HL-60 (cell line): Measurements from ENCODE around the gene BNIP5.

ENCODE experiments used
- DNase-seq, 2 experiments: peaks; one replicate each; pipeline ENCODE4 v3.0.0-alpha.2; 2010 to 2020; ENCODE audit warnings: low read depth in 1 of 2, low spot score in 1 of 2
- H3K27ac ChIP-seq: fragments of 250-450 bp; sonication (Bioruptor Pico); replicated peaks from 2 replicates; pipeline ENCODE4 v1.5.1; 2020; ENCODE audit warnings: mild to moderate bottlenecking, moderate library complexity
- H3K27me3 ChIP-seq: fragments of 250-450 bp; sonication (Bioruptor Pico); 2 replicates; pipeline ENCODE4 v1.5.1; 2021; ENCODE audit warnings: mild to moderate bottlenecking, moderate library complexity; ENCODE audit not compliant: insufficient read depth, poor library complexity, severe bottlenecking
- H3K4me3 ChIP-seq: replicated peaks from 2 replicates; pipeline ENCODE4 v1.5.1; 2011; ENCODE audit warnings: mild to moderate bottlenecking, control low read depth, low read length; ENCODE audit not compliant: insufficient read depth
- CTCF ChIP-seq: IDR thresholded peaks from one replicate; pipeline ENCODE4 v1.5.1; 2011; ENCODE audit warnings: low read length, control low read depth, inconsistent platforms; ENCODE audit not compliant: insufficient read depth
- GABPA ChIP-seq: IDR thresholded peaks from 2 replicates; pipeline ENCODE4 v1.6.1; 2012; ENCODE audit warnings: low read depth
- POLR2AphosphoS5 ChIP-seq: IDR thresholded peaks from 2 replicates; pipeline ENCODE4 v1.6.1; 2012; ENCODE audit warnings: low read depth
- REST ChIP-seq: IDR thresholded peaks from 2 replicates; pipeline ENCODE4 v1.6.1; 2012; ENCODE audit warnings: low read depth; ENCODE audit not compliant: insufficient replicate concordance
- SPI1 ChIP-seq: IDR thresholded peaks from 2 replicates; pipeline ENCODE4 v1.6.1; 2012; ENCODE audit warnings: low read depth, mild to moderate bottlenecking, borderline replicate concordance

Gene BNIP5

GRCh38 chr6:36298027-36298426, 38.7 kb downstream of the BNIP5 start:
- no peak for DNase-seq
- H3K27me3 ChIP-seq, result no peaks in the 10 kb centered on the region
- no peak for TF ChIP-seq CTCF
- no peak for TF ChIP-seq POLR2AphosphoS5
- no peak for TF ChIP-seq REST
- TF ChIP-seq GABPA, result no peak
- TF ChIP-seq SPI1, result no peak
- no peak overlapping the region for H3K27ac ChIP-seq
- no peak overlapping the region for H3K4me3 ChIP-seq

GRCh38 chr6:36297511-36297910, 39.2 kb downstream of the BNIP5 start:
- H3K27me3 ChIP-seq, result no peaks in the 10 kb centered on the region
- no peak overlapping the region for H3K27ac ChIP-seq
- no peak for DNase-seq
- TF ChIP-seq GABPA (no peak), SPI1 (no peak), POLR2AphosphoS5 (no peak), REST (no peak), CTCF (no peak)
- no peak overlapping the region for H3K4me3 ChIP-seq

GRCh38 chr6:36297051-36297450, 39.6 kb downstream of the BNIP5 start:
- TF ChIP-seq POLR2AphosphoS5, result no peak
- TF ChIP-seq REST, result no peak
- TF ChIP-seq GABPA, result no peak
- TF ChIP-seq SPI1, result no peak
- TF ChIP-seq CTCF, result no peak
- DNase-seq, result no peak
- H3K4me3 ChIP-seq, result no peak overlapping the region
- H3K27ac ChIP-seq, result no peak overlapping the region
- no peaks in the 10 kb centered on the region for H3K27me3 ChIP-seq
